ENCODE results near the gene GNLY. TPM values are rescaled to one million over a fixed set of nuclear protein-coding genes. Genes with fewer than 3 reads are reported as not detected.

GNLY gene
- total RNA-seq (not detected in 2 replicates), polyA plus RNA-seq (not detected in 2 replicates), polyA minus RNA-seq (not detected in 2 replicates), Bru-seq, nascent RNA (not detected), BruChase-seq, experiment 1, labeled RNA remaining after a 6-hour chase (percentile 17 among the genes with signal in this experiment), BruChase-seq, experiment 2, labeled RNA remaining after a 2-hour chase (percentile 13 among the genes with signal in this experiment)
- polyA plus RNA-seq (2011; cell fraction: cytosol; rRNA removed), result not detected in 2 replicates
- polyA plus RNA-seq (2011; cell fraction: nucleus; rRNA removed), result 0.28 TPM in 1 of 2 replicates, not detected in the other
- not detected in 2 replicates for polyA plus RNA-seq (2012)
- not detected for polyA minus RNA-seq (2011; cell fraction: cytosol; rRNA and poly(A)+ RNA removed)
- not detected in 2 replicates for polyA minus RNA-seq (2011; cell fraction: nucleus; rRNA and poly(A)+ RNA removed)
- long read RNA-seq, result 0 reads

- Histone ChIP-seq H3K36me3 (ENCODE audit: control insufficient read depth in 2 of 2, extremely low read depth in 1 of 2, insufficient read depth in 2 of 2, low read length in 2 of 2) (no peaks in the 10 kb centered on the region), H3K27me3 (ENCODE audit: control insufficient read depth in 2 of 2, insufficient read depth in 2 of 2, low read length in 2 of 2) (no peaks in the 10 kb centered on the region), H2AFZ (ENCODE audit: low read depth, low read length) (no peak within 1 kb of the TSS), H3K4me1 (ENCODE audit: control insufficient read depth, extremely low read depth, insufficient read depth, low read length) (no peaks in the 10 kb centered on the region), H3K4me2 (ENCODE audit: insufficient read depth, low read length) (no peak within 1 kb of the TSS), H3K4me3 (replicated peaks in 1 of 3; ENCODE audit: insufficient read depth in 1 of 3, low read depth in 1 of 3, low read length in 3 of 3) (no peak within 1 kb of the TSS), H3K27ac (ENCODE audit: insufficient read depth, low read depth, low read length) (no peak within 1 kb of the TSS), H3K9me3 (replicated peaks; ENCODE audit: control insufficient read depth, insufficient read depth, low read length) (no peaks in the 10 kb centered on the region), H3K9me1 (replicated peaks; ENCODE audit: control insufficient read depth, extremely low read depth, insufficient read depth, low read length) (no peaks in the 10 kb centered on the region), H3K79me2 (ENCODE audit: control insufficient read depth, insufficient read depth, low read length) (no peaks in the 10 kb centered on the region), H3K9ac (replicated peaks; ENCODE audit: extremely low read depth, insufficient read depth, low read length) (no peak within 1 kb of the TSS), H4K20me1 (replicated peaks; ENCODE audit: control insufficient read depth, extremely low read depth, insufficient read depth, low read length) (no peaks in the 10 kb centered on the region)
- DNase-seq (ENCODE audit: low read depth, low spot score), result no peak
- no TSS peak for BruUV-seq (replicated peaks)
- intact Hi-C loops (cut with micrococcal nuclease) (no loop called here), dilution Hi-C loops (cut with MboI; ENCODE audit: extremely low pct_ligation_motif_present, low sequenced_read_pairs) (no loop called here)
- no peak for TF ChIP-seq MAX (IDR thresholded peaks at IDR 0.05; ENCODE audit: insufficient read depth, insufficient read length)
- no peak for TF ChIP-seq POLR2A (IDR thresholded peaks at IDR 0.05; ENCODE audit: low read depth, low read length)
- no peak for TF ChIP-seq POLR2AphosphoS5 (IDR thresholded peaks at IDR 0.05; ENCODE audit: insufficient read depth, low read depth, low read length)
- no peak for TF ChIP-seq CTCF (IDR thresholded peaks at IDR 0.05; ENCODE audit: extremely low read depth in 1 of 2, insufficient read depth in 1 of 2, low read depth in 1 of 2, low read length in 2 of 2)
- TF ChIP-seq MYC (IDR thresholded peaks at IDR 0.05; ENCODE audit: low read depth, low read length), result no peak
- no peak for TF ChIP-seq JUN (IDR thresholded peaks at IDR 0.05; ENCODE audit: borderline replicate concordance, insufficient read depth, insufficient read length, low read depth)
- no peak for TF ChIP-seq EZH2 (IDR thresholded peaks at IDR 0.05; ENCODE audit: borderline replicate concordance, low read depth, low read length, severe bottlenecking)
- no peak for TF ChIP-seq FOS (IDR thresholded peaks at IDR 0.05; ENCODE audit: borderline replicate concordance, insufficient read depth, low read length)
- TF ChIP-seq GATA2 (IDR thresholded peaks at IDR 0.05; ENCODE audit: insufficient read depth, insufficient read length, low read depth, low read length), result no peak
- ChIA-PET CTCF (interaction anchor here (1.4 to 3.6 kb wide), 4 partner anchors 13 to 45 kb away, joined by 4 to 15 read pairs (median 9); no protein-coding TSS in a partner anchor), POLR2A (no interaction called here)
- FAIRE-seq, result no peak
Measured at GRCh38 chr2:85694052-85695025, at the start of gene GNLY. Gene GNLY (plus strand): TSS chr2:85694358. CDS start chr2:85694419, 61 bp downstream.

All from endothelial cell of umbilical vein (primary cell).